Trophoblast cell (in vitro differentiated cells and primary cell): ENCODE data around the gene ARHGAP20.
A peak's percentile ranks its signal among the peaks of the same experiment; 100 is the strongest.

Source experiments
- DNase-seq, 2 donors: peaks; one replicate each; pipeline ENCODE4 v3.0.0-alpha.2; 2016
- H2AFZ ChIP-seq: 2 replicates; pipeline ENCODE4 v1.6.1; 2013; ENCODE audit warnings: low read length, moderate library complexity, mild to moderate bottlenecking; ENCODE audit not compliant: insufficient read depth, poor library complexity
- H2AK5ac ChIP-seq: 2 replicates; pipeline ENCODE4 v1.6.1; 2013; ENCODE audit warnings: mild to moderate bottlenecking, low read length
- H2BK120ac ChIP-seq: 2 replicates; pipeline ENCODE4 v1.6.1; 2013; ENCODE audit warnings: low read length, mild to moderate bottlenecking, moderate library complexity; ENCODE audit not compliant: insufficient read depth, poor library complexity
- H2BK12ac ChIP-seq: 2 replicates; pipeline ENCODE4 v1.6.1; 2013; ENCODE audit warnings: mild to moderate bottlenecking, low read length, moderate library complexity
- H2BK5ac ChIP-seq: 2 replicates; pipeline ENCODE4 v1.6.1; 2013; ENCODE audit warnings: low read length, low read depth, moderate library complexity, mild to moderate bottlenecking; ENCODE audit not compliant: poor library complexity
- H3K14ac ChIP-seq: 2 replicates; pipeline ENCODE4 v1.6.1; 2013; ENCODE audit warnings: mild to moderate bottlenecking, low read length
- H3K18ac ChIP-seq: 2 replicates; pipeline ENCODE4 v1.6.1; 2013; ENCODE audit warnings: mild to moderate bottlenecking, low read length
- H3K23ac ChIP-seq: 2 replicates; pipeline ENCODE4 v1.6.1; 2013; ENCODE audit warnings: low read length
- H3K27ac ChIP-seq: 2 replicates; pipeline ENCODE4 v1.5.1; 2013; ENCODE audit warnings: low read depth, mild to moderate bottlenecking, inconsistent platforms, low read length, moderate library complexity
- H3K27me3 ChIP-seq: 2 replicates; pipeline ENCODE4 v1.6.1; 2013; ENCODE audit warnings: inconsistent platforms, mild to moderate bottlenecking, low read length, moderate library complexity; ENCODE audit not compliant: insufficient read depth
- H3K36me3 ChIP-seq, 2 experiments: 1 replicate in 1 of 2; 2 replicates in 1 of 2; pipeline ENCODE4 v1.6.1; 2013; ENCODE audit warnings: low read length in 2 of 2, mild to moderate bottlenecking in 2 of 2, moderate library complexity in 1 of 2; ENCODE audit not compliant: insufficient read depth in 2 of 2, control insufficient read depth in 1 of 2
- H3K4ac ChIP-seq: 2 replicates; pipeline ENCODE4 v1.6.1; 2013; ENCODE audit warnings: low read depth, mild to moderate bottlenecking, low read length, moderate library complexity
- H3K4me1 ChIP-seq, 2 experiments: 1 replicate in 1 of 2; 2 replicates in 1 of 2; pipeline ENCODE4 v1.6.1; 2013; ENCODE audit warnings: low read length in 2 of 2, mild to moderate bottlenecking in 2 of 2, moderate library complexity in 1 of 2; ENCODE audit not compliant: insufficient read depth in 2 of 2, control insufficient read depth in 1 of 2
- H3K4me2 ChIP-seq: 2 replicates; pipeline ENCODE4 v1.6.1; 2013; ENCODE audit warnings: inconsistent platforms, mild to moderate bottlenecking, low read length, moderate library complexity
- H3K4me3 ChIP-seq: 2 replicates; pipeline ENCODE4 v1.5.1; 2013; ENCODE audit warnings: mild to moderate bottlenecking, low read depth, low read length, inconsistent platforms
- H3K79me1 ChIP-seq: one replicate; pipeline ENCODE4 v1.6.1; 2013; ENCODE audit warnings: low read length
- H3K79me2 ChIP-seq: 2 replicates; pipeline ENCODE4 v1.6.1; 2013; ENCODE audit warnings: low read length, mild to moderate bottlenecking; ENCODE audit not compliant: control insufficient read depth, insufficient read depth, poor library complexity
- H3K9ac ChIP-seq: 2 replicates; pipeline ENCODE4 v1.6.1; 2013; ENCODE audit warnings: mild to moderate bottlenecking, low read length
- H3K9me3 ChIP-seq: 2 replicates; pipeline ENCODE4 v1.6.1; 2013; ENCODE audit warnings: low read depth, mild to moderate bottlenecking, control low read depth, inconsistent platforms, low read length; ENCODE audit not compliant: insufficient read depth
- H4K12ac ChIP-seq: 2 replicates; pipeline ENCODE4 v1.6.1; 2013; ENCODE audit warnings: low read depth, mild to moderate bottlenecking, low read length, moderate library complexity
- H4K8ac ChIP-seq: 2 replicates; pipeline ENCODE4 v1.6.1; 2013; ENCODE audit warnings: low read depth, mild to moderate bottlenecking, low read length, moderate library complexity
- H4K91ac ChIP-seq: one replicate; pipeline ENCODE4 v1.6.1; 2013; ENCODE audit warnings: low read depth, mild to moderate bottlenecking, low read length, moderate library complexity
- WGBS: extraction: QIAGEN DNeasy Blood & Tissue Kit; methylation state at CpG from one replicate; pipeline ENCODE4 v1.1.7; 2013; ENCODE audit warnings: missing lambda C conversion rate; ENCODE audit not compliant: insufficient read length, insufficient coverage; ENCODE audit errors: extremely low coverage; 5-methylcytosine and 5-hydroxymethylcytosine counted together

The ARHGAP20 gene

DNA sequence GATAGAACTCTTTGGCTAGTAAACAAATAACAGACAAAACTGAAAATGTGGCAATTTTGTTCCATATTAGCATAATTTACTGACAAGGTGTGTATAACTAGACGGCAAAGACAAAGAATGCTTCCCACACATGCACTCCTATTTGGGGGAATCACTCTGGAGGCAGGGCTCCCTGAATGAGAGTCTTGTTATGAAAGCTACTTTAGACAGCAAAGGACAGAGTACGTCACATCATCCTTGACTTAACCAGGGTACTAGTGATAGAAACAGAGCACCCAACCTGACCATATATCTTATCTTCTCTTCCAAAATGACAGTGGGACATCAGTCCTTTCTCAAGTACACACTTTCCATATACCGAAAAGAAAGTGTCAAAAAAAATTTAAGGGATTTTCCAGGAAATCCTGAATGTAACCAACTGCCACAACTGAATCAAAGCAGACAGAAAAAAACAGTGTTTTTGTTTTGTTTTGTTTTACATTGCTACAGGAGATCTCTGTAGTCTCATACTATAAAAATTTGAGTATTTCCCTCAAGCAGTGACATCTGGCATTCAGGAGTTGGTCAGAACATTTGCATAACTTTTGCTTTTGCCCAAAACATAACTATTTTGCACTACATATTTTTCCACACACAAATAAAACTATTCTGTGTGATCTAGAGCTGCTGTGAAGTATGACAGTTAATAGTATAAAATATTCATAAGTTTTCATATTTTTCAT is 98.9 kb downstream of the ARHGAP20 start:
- H4K91ac ChIP-seq: no peak overlapping the region
- no peak overlapping the region for H3K23ac ChIP-seq
- H2AK5ac ChIP-seq: no peak overlapping the region
- H3K9me3 ChIP-seq: no peaks in the 10 kb centered on the region
- H2BK12ac ChIP-seq: no peak overlapping the region
- H3K79me1 ChIP-seq: no peaks in the 10 kb centered on the region
- no peak overlapping the region for H4K8ac ChIP-seq
- H3K9ac ChIP-seq: no peak overlapping the region
- H4K12ac ChIP-seq: no peak overlapping the region
- H3K27me3 ChIP-seq: no peaks in the 10 kb centered on the region
- no peak overlapping the region for H2BK120ac ChIP-seq
- no peak overlapping the region for H2BK5ac ChIP-seq
- no peaks in the 10 kb centered on the region for H3K36me3 ChIP-seq
- H3K4me2 ChIP-seq: no peak overlapping the region
- H3K4ac ChIP-seq: no peak overlapping the region
- peak in 1 of 2 donors; percentile 48 for DNase-seq
- no peak overlapping the region for H3K18ac ChIP-seq
- no peak overlapping the region for H3K27ac ChIP-seq
- H3K4me3 ChIP-seq: no peak overlapping the region
- no peak overlapping the region for H2AFZ ChIP-seq
- no CpG with 5 or more reads among the region's 3 CpGs for WGBS
- H3K4me1 ChIP-seq: no peaks in the 10 kb centered on the region
- H3K79me2 ChIP-seq: no peaks in the 10 kb centered on the region
- H3K14ac ChIP-seq: no peak overlapping the region

DNA sequence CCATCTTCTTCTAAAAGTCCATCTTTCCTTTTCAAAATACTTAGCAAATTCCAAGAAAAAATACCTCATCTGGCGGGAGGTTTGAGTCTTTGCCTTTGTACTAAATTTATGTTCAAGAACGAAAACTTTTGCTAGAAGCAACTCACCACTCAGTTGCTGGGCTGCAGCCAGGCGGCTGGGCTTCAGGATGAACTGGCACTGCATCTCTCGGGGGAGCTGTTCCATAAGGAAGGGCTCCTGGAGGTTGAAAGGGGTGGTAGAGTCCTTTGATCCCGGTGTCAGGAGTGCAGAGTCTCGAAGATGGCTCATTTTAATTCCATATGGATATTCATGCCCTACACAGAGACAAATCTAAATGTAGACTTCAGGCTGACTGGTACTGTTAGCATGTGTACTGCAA is 105.8 kb downstream of the ARHGAP20 start:
- Histone ChIP-seq H3K79me2 (no peaks in the 10 kb centered on the region), H3K27me3 (no peaks in the 10 kb centered on the region), H3K14ac (no peak overlapping the region), H3K4ac (no peak overlapping the region), H4K91ac (no peak overlapping the region), H2AFZ (no peak overlapping the region), H3K27ac (no peak overlapping the region), H4K12ac (no peak overlapping the region), H2BK120ac (no peak overlapping the region), H3K23ac (no peak overlapping the region), H2BK12ac (no peak overlapping the region), H3K4me2 (no peak overlapping the region), H2AK5ac (no peak overlapping the region), H2BK5ac (no peak overlapping the region), H3K9me3 (no peaks in the 10 kb centered on the region), H3K4me3 (no peak overlapping the region), H3K79me1 (no peaks in the 10 kb centered on the region), H3K4me1 (no peaks in the 10 kb centered on the region), H3K36me3 (no peaks in the 10 kb centered on the region), H3K9ac (no peak overlapping the region), H4K8ac (no peak overlapping the region), H3K18ac (no peak overlapping the region)
- no CpG with 5 or more reads among the region's 6 CpGs for WGBS
- DNase-seq: no peak

DNA sequence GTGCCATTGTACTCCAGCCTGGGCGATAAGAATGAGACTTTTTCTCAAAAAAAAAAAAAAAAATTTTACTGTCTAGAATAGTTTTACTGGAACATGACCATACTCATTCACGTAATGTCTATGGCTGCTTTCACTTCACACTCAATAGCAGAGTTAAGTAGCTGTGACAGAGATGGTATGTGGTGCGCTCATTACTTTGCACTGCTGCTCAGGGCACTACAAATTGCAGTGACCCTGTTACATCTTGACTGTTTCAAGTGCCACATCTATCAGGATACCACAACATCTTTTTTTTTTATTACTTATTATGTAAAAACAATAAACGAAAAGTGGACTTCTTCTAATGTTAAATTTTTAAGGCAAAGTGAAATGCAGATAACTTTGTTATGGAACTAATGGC is 110.3 kb downstream of the ARHGAP20 start:
- no peak for DNase-seq
- Histone ChIP-seq H2AK5ac (no peak overlapping the region), H2BK120ac (no peak overlapping the region), H3K18ac (no peak overlapping the region), H3K79me1 (no peaks in the 10 kb centered on the region), H3K27me3 (no peaks in the 10 kb centered on the region), H2AFZ (no peak overlapping the region), H3K23ac (no peak overlapping the region), H4K12ac (no peak overlapping the region), H3K4me1 (no peaks in the 10 kb centered on the region), H3K27ac (no peak overlapping the region), H3K4me3 (no peak overlapping the region), H3K4me2 (no peak overlapping the region), H4K91ac (no peak overlapping the region), H3K79me2 (no peaks in the 10 kb centered on the region), H3K14ac (no peak overlapping the region), H3K9me3 (peaks cover 15% of the 10 kb centered on the region), H4K8ac (no peak overlapping the region), H3K4ac (no peak overlapping the region), H2BK5ac (no peak overlapping the region), H3K36me3 (no peaks in the 10 kb centered on the region), H3K9ac (no peak overlapping the region), H2BK12ac (no peak overlapping the region)
- WGBS: no CpG with 5 or more reads among the region's 4 CpGs

DNA sequence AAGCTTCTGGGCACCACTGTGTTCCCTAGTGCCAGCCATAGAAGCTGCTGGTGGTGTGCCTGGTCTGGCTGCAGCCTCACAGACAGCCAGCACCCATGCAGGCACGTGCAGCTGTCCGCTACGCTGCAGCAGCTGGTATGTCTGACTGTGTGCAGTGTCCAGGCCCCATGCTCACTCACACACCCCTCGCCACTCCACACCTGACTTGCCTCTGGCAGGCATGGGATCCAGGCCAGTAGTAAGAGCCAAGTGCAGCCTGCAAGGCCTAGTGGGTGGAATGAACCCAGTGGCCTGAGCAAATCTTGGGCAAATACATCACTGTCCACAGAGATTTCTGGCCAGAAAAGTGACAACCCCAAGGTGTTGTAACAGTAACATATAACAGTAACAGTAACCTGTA is 111.9 kb downstream of the ARHGAP20 start:
- Histone ChIP-seq H3K79me1 (no peaks in the 10 kb centered on the region), H3K18ac (no peak overlapping the region), H4K12ac (no peak overlapping the region), H2AK5ac (no peak overlapping the region), H2BK120ac (no peak overlapping the region), H3K27ac (no peak overlapping the region), H3K4me2 (no peak overlapping the region), H4K91ac (no peak overlapping the region), H2AFZ (no peak overlapping the region), H3K27me3 (no peaks in the 10 kb centered on the region), H2BK12ac (no peak overlapping the region), H2BK5ac (no peak overlapping the region), H3K9ac (no peak overlapping the region), H3K23ac (no peak overlapping the region), H3K36me3 (no peaks in the 10 kb centered on the region), H3K79me2 (no peaks in the 10 kb centered on the region), H3K4ac (no peak overlapping the region), H3K4me3 (no peak overlapping the region), H4K8ac (no peak overlapping the region), H3K9me3 (peaks cover 15% of the 10 kb centered on the region), H3K4me1 (no peaks in the 10 kb centered on the region), H3K14ac (no peak overlapping the region)
- no CpG with 5 or more reads among the region's 4 CpGs for WGBS
- DNase-seq: no peak
